Activated T-cell treated with anti-CD3 and anti-CD28 coated beads for 24 hours (primary cell): ENCODE measurements around the gene ANOS1.
"Not testable (repeated sequence)": the region's sequence is repeated elsewhere in the genome, so short reads cannot be mapped to it uniquely, and the experiment has no call there.

Experiments used
- DNase-seq: peaks from one replicate; pipeline ENCODE4 v3.0.0-alpha.2; 2020; ENCODE audit warnings: low read depth

ANOS1 gene

GRCh38 chrX:8607326-8607725 is 124.6 kb downstream of the ANOS1 start:
- no peak for DNase-seq

GRCh38 chrX:8604131-8604530 is 127.8 kb downstream of the ANOS1 start:
- no peak for DNase-seq

GRCh38 chrX:8591501-8591900 is 140.4 kb downstream of the ANOS1 start:
- DNase-seq, result no peak

GRCh38 chrX:8586953-8587352 is 145.0 kb downstream of the ANOS1 start:
- no peak for DNase-seq

DNA sequence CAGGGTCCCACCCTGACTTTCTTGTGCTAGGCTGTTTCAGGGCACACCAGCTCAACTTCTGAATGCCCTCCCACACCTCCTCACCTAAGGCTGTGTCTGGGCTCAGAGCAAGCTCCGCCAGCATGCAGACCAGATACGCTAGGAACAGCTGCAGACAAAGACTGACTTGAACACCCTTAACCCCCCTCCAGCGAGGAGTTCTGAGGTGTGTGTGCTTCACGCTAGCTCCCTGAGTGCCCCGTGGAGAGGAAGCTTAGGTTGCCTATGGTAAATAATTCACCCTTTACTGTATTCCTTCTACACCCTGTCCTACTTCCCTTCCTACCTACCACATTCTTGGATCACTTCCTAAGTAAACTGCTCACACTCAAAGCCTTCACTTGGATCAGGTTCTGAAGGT is 152.3 kb downstream of the ANOS1 start:
- DNase-seq, result no peak

DNA sequence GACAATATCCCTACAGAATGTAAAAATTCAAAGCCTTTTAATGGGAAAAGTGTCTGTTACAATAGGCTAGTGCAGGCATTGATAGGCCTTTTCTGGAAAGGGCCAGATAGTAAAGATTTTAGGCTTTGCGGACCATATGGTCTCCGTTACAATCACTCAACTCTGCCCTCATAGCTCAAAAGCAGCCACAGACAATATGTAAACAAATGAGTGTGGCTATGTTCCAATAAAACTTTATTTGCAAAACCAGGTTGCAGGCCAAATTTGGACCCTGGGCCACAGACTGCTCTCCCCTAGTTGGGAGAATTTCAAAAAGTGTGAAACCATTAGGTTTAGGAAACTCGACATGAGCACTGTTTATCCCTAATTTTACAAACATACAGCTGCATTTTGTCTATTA is 155.1 kb downstream of the ANOS1 start:
- DNase-seq, result no peak

DNA sequence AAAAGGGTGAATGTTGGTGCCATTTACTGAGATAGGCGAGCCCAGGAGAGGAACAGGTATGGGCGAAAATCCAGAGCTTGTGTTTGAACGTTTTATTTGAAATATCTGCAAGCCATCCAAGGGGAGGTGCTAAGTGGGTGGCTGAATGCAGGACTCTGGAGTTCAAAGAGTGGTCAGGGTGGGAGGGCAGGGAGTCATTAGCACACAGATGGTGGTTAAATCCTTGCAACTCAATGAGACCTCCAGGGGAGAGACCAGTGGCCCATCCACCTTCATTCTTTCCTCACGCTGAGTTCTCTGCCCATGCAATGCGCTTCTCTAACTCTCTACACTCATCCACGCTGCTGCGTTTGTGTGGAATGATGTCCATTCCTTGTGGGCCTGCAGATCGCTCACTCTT is 166.2 kb downstream of the ANOS1 start:
- no peak for DNase-seq

GRCh38 chrX:8548446-8548845 is 183.5 kb downstream of the ANOS1 start:
- DNase-seq, result no peak

- DNase-seq, result no peak
Measured at GRCh38 chrX:8546715-8547114, 185.2 kb downstream of the ANOS1 start.

DNA sequence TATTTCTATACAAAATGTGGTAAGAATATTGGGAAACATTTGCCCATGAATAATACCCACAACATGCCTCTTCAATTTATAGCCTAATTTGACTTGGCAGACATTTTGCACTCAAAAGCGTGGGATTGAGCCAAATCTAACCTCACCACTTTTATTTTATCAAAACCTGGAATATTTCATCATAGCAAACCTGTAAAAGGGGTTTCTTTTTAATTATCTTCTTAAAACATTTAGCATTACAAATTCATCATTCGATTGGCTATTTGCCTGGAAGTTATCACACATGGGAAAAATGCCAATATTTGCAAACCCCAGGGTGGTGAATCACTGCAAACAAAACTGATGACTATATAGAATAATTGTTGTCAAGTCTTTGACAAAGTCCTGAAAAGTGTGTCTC is 211.1 kb downstream of the ANOS1 start:
- no peak for DNase-seq

GRCh38 chrX:8520178-8520577 is 211.8 kb downstream of the ANOS1 start:
- no peak for DNase-seq

GRCh38 chrX:8504451-8504850 is 227.5 kb downstream of the ANOS1 start:
- no peak for DNase-seq

- DNase-seq, result not testable (repeated sequence)
Measured at GRCh38 chrX:8502101-8502500, 229.8 kb downstream of the ANOS1 start.

GRCh38 chrX:8500203-8500602 is 231.7 kb downstream of the ANOS1 start:
- no peak for DNase-seq

- DNase-seq, result not testable (repeated sequence)
Measured at GRCh38 chrX:8495036-8495435, 236.9 kb downstream of the ANOS1 start.

- no peak for DNase-seq
Measured at GRCh38 chrX:8484360-8484949, 247.5 kb downstream of the ANOS1 start.
